CD14-positive monocyte (primary cell): Measurements from ENCODE around the gene RBMS1. TPM values are rescaled to one million over a fixed set of nuclear protein-coding genes. Genes with fewer than 3 reads are reported as not detected.
A peak's percentile ranks its signal among the peaks of the same experiment; 100 is the strongest.

Experiments used
- DNase-seq, 3 donors: peaks; one replicate each; pipeline ENCODE4 v3.0.0-alpha.2; 2011 to 2022
- H2AFZ ChIP-seq: 2 replicates; pipeline ENCODE4 v1.6.0; 2012; ENCODE audit warnings: mild to moderate bottlenecking, low read depth, low read length, inconsistent platforms; ENCODE audit not compliant: insufficient read depth, poor library complexity, severe bottlenecking
- H3K27ac ChIP-seq, 2 donors: 1 replicate in 1 of 2; 2 replicates in 1 of 2; pipeline ENCODE4 v1.5.1; 2012 to 2013; ENCODE audit warnings: low read length in 2 of 2, control low read depth in 1 of 2, inconsistent platforms in 1 of 2, low read depth in 1 of 2, mild to moderate bottlenecking in 1 of 2
- H3K27me3 ChIP-seq, 2 donors: one replicate each; pipeline versions ENCODE4 v1.6.0 to v1.6.1; 2011 to 2013; ENCODE audit warnings: low read length in 2 of 2; ENCODE audit not compliant: control insufficient read depth in 2 of 2, insufficient read depth in 2 of 2
- H3K36me3 ChIP-seq, 2 donors: replicated peaks in 1 of 2; 1 replicate in 1 of 2; 2 replicates in 1 of 2; pipeline versions ENCODE4 v1.5.1 to v1.6.1; 2012 to 2013; ENCODE audit warnings: low read length in 2 of 2, control low read depth in 1 of 2, inconsistent platforms in 1 of 2, mild to moderate bottlenecking in 1 of 2; ENCODE audit not compliant: insufficient read depth in 2 of 2, control insufficient read depth in 1 of 2
- H3K4me1 ChIP-seq, 2 donors: 1 replicate in 1 of 2; 2 replicates in 1 of 2; pipeline versions ENCODE4 v1.5.1 to v1.6.1; 2012 to 2013; ENCODE audit warnings: low read length in 2 of 2, control low read depth in 1 of 2, inconsistent platforms in 1 of 2, mild to moderate bottlenecking in 1 of 2, moderate library complexity in 1 of 2; ENCODE audit not compliant: insufficient read depth in 2 of 2, control insufficient read depth in 1 of 2
- H3K4me2 ChIP-seq: replicated peaks from 2 replicates; pipeline ENCODE3; 2012; ENCODE audit warnings: low read length, moderate library complexity, mild to moderate bottlenecking; ENCODE audit not compliant: poor library complexity, severe bottlenecking; ENCODE audit errors: extremely low read depth
- H3K4me3 ChIP-seq, 3 experiments: fragments of 200-600 bp in 1 of 3; sonication (generic) in 1 of 3; replicated peaks in 1 of 3; 1 replicate in 2 of 3; 2 replicates in 1 of 3; pipeline ENCODE4 v1.5.1; 2011 to 2013; ENCODE audit warnings: low read length in 3 of 3, mild to moderate bottlenecking in 3 of 3, control low read depth in 2 of 3, low read depth in 2 of 3, inconsistent platforms in 1 of 3, moderate library complexity in 1 of 3
- H3K79me2 ChIP-seq: 2 replicates; pipeline ENCODE4 v1.6.0; 2012; ENCODE audit warnings: mild to moderate bottlenecking, control low read depth, inconsistent platforms, low read length, moderate library complexity; ENCODE audit not compliant: insufficient read depth
- H3K9ac ChIP-seq: 2 replicates; pipeline ENCODE4 v1.6.0; 2017; ENCODE audit warnings: low read length, mild to moderate bottlenecking; ENCODE audit not compliant: insufficient read depth, poor library complexity, severe bottlenecking
- H3K9me3 ChIP-seq, 2 donors: replicated peaks in 1 of 2; 1 replicate in 1 of 2; 2 replicates in 1 of 2; pipeline versions ENCODE4 v1.5.1 to v1.6.1; 2012 to 2013; ENCODE audit warnings: low read length in 2 of 2, control low read depth in 1 of 2; ENCODE audit not compliant: control insufficient read depth in 1 of 2, insufficient read depth in 1 of 2
- H4K20me1 ChIP-seq: 2 replicates; pipeline ENCODE4 v1.6.0; 2012; ENCODE audit warnings: mild to moderate bottlenecking, low read length, control low read depth, moderate library complexity; ENCODE audit not compliant: insufficient read depth
- H3K27ac Mint-ChIP-seq, 7 donors: one replicate each; pipeline ENCODE4 v1.8.0; 2020; ENCODE audit warnings: mild to moderate bottlenecking in 7 of 7, mixed read lengths in 7 of 7, moderate library complexity in 6 of 7, inconsistent platforms in 2 of 7
- H3K27me3 Mint-ChIP-seq, 3 donors: one replicate each; pipeline ENCODE4 v1.8.0; 2021 to 2022; ENCODE audit warnings: low read depth in 3 of 3, mild to moderate bottlenecking in 3 of 3, mixed read lengths in 3 of 3, moderate library complexity in 3 of 3, inconsistent platforms in 1 of 3
- H3K36me3 Mint-ChIP-seq, 2 donors: one replicate each; pipeline ENCODE4 v1.8.0; 2020; ENCODE audit warnings: mixed read lengths in 2 of 2, inconsistent platforms in 1 of 2, mild to moderate bottlenecking in 1 of 2
- H3K4me1 Mint-ChIP-seq: one replicate; pipeline ENCODE4 v1.8.0; 2020; ENCODE audit warnings: mild to moderate bottlenecking, mixed read lengths
- H3K4me3 Mint-ChIP-seq, 2 donors: one replicate each; pipeline ENCODE4 v1.8.0; 2020; ENCODE audit warnings: mild to moderate bottlenecking in 2 of 2, mixed read lengths in 2 of 2, moderate library complexity in 1 of 2
- H3K9me3 Mint-ChIP-seq, 7 donors: one replicate each; pipeline ENCODE4 v1.8.0; 2020 to 2022; ENCODE audit warnings: mixed read lengths in 7 of 7, mild to moderate bottlenecking in 6 of 7, moderate library complexity in 6 of 7, inconsistent platforms in 2 of 7
- WGBS: methylation state at CpG from one replicate; pipeline ENCODE4 v1.1.5; 2013; ENCODE audit warnings: missing lambda C conversion rate; ENCODE audit not compliant: insufficient coverage; 5-methylcytosine and 5-hydroxymethylcytosine counted together
- intact Hi-C, 2 donors: fragments of 100-400 bp; cut with micrococcal nuclease; formaldehyde crosslinking; loops; one replicate each; pipeline versions ENCODE4 v1.15.0 to v1.15.1; 2023
- polyA plus RNA-seq, 3 donors: library from polyadenylated mRNA; depleted of rRNA in 1 of 3; unstranded in 2 of 3; stranded (reverse) in 1 of 3; fragments of 300-500 nt in 2 of 3; fragments of >200 nt in 1 of 3; fragmentation: Illumina TruSeq in 2 of 3; gene quantifications; 1 replicate in 2 of 3; 2 replicates in 1 of 3; pipeline ENCODE4 v1.2.3, GENCODE V29; 2012 to 2021
- TF ChIP-seq, protein P1 (sequence below): fragments of 200-600 bp; IDR thresholded peaks from one replicate; pipeline ENCODE4 v1.8.0; 2022; ENCODE audit warnings: antibody characterized with exemption, mild to moderate bottlenecking

Gene RBMS1
- polyA plus RNA-seq, 3 donors, result 88.2 to 91.2 (median 89.4) TPM

- Histone ChIP-seq H3K9me3 (no peaks in the 10 kb centered on the region), H4K20me1 (no peaks in the 10 kb centered on the region), H3K9ac (peak overlapping the region; percentile 65), H3K79me2 (no peaks in the 10 kb centered on the region), H2AFZ (peak overlapping the region; percentile 73), H3K4me1 (peaks cover 15 to 18% of the 10 kb centered on the region in 2 donors), H3K27me3 (no peaks in the 10 kb centered on the region), H3K4me2 (peak overlapping the region; percentile 70), H3K36me3 (peaks cover 25 to 38% of the 10 kb centered on the region in 2 donors), H3K27ac (no peak overlapping the region), H3K4me3 (peak overlapping the region in 2 of 3 experiments; percentile 25 to 71)
- peaks cover 0 to 4% (median 2%) of the 10 kb centered on the region in 3 donors for H3K27me3 Mint-ChIP-seq
- intact Hi-C loops, result no loop called here
- TF ChIP-seq, protein P1, sequence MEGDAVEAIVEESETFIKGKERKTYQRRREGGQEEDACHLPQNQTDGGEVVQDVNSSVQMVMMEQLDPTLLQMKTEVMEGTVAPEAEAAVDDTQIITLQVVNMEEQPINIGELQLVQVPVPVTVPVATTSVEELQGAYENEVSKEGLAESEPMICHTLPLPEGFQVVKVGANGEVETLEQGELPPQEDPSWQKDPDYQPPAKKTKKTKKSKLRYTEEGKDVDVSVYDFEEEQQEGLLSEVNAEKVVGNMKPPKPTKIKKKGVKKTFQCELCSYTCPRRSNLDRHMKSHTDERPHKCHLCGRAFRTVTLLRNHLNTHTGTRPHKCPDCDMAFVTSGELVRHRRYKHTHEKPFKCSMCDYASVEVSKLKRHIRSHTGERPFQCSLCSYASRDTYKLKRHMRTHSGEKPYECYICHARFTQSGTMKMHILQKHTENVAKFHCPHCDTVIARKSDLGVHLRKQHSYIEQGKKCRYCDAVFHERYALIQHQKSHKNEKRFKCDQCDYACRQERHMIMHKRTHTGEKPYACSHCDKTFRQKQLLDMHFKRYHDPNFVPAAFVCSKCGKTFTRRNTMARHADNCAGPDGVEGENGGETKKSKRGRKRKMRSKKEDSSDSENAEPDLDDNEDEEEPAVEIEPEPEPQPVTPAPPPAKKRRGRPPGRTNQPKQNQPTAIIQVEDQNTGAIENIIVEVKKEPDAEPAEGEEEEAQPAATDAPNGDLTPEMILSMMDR, result no peak
- H3K27ac Mint-ChIP-seq, result peak overlapping the region in 3 of 7 donors; percentile 41 to 57 (median 55)
- no peaks in the 10 kb centered on the region for H3K9me3 Mint-ChIP-seq
- H3K4me3 Mint-ChIP-seq, result peak overlapping the region; percentile 79 to 90
- 78% methylated on average over 2 of the region's 4 CpGs for WGBS
- DNase-seq, result no peak
- peaks cover 23% of the 10 kb centered on the region for H3K4me1 Mint-ChIP-seq
- H3K36me3 Mint-ChIP-seq, result peaks cover 35 to 38% of the 10 kb centered on the region in 2 donors
These were observed 224.2 kb downstream of the RBMS1 start for GRCh38 chr2:160269365-160269764.

DNA sequence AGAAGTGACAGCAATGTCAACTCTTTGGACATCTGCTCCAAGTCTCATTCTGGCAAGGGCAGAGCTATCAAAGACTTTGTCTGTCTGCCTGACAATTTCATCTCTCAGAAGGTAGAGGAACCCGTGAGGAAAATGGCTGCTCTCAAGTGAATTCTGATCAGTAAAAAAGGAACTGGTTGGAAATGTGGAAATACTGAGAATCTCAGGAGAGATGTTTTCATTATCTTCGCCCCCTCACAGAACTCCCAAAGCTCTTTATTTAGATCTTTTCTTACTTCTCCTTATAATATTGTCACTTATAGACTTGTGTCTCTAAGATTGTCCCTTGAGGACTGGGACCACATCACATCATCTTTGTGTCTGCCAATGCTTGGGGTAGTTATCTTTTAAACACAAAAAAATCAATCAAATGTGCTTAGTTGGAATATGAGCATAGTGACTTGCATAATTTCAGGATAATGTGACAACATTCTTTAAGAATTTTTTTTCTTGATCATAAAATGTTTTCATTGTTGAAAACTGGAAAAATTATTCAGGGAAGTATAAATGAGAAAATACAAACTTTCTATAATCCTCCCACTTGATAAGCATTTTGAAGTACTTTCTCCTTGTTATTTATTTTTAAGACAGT is 225.3 kb downstream of the RBMS1 start:
- no peak overlapping the region for H3K27ac Mint-ChIP-seq
- Histone ChIP-seq H3K9ac (no peak overlapping the region), H3K9me3 (no peaks in the 10 kb centered on the region), H3K4me1 (peaks cover 15 to 18% of the 10 kb centered on the region in 2 donors), H3K4me3 (no peak overlapping the region), H2AFZ (no peak overlapping the region), H3K27ac (no peak overlapping the region), H3K79me2 (no peaks in the 10 kb centered on the region), H3K27me3 (no peaks in the 10 kb centered on the region), H3K4me2 (no peak overlapping the region), H4K20me1 (no peaks in the 10 kb centered on the region), H3K36me3 (peaks cover 18 to 27% of the 10 kb centered on the region in 2 donors)
- WGBS, result 83% methylated on average over 1 of the region's 2 CpGs
- H3K36me3 Mint-ChIP-seq, result peaks cover 25 to 27% of the 10 kb centered on the region in 2 donors
- H3K4me3 Mint-ChIP-seq, result no peak overlapping the region
- intact Hi-C loops, result no loop called here
- peaks cover 0 to 4% (median 2%) of the 10 kb centered on the region in 3 donors for H3K27me3 Mint-ChIP-seq
- H3K4me1 Mint-ChIP-seq, result peaks cover 23% of the 10 kb centered on the region
- no peaks in the 10 kb centered on the region for H3K9me3 Mint-ChIP-seq
- DNase-seq, result no peak
- TF ChIP-seq, protein P1, result no peak
